HG03108 (cell line): ENCODE data around the gene SRP14.
"Not testable (repeated sequence)": the region's sequence is repeated elsewhere in the genome, so short reads cannot be mapped to it uniquely, and the experiment has no call there.

Source experiments
- ATAC-seq: cut with Tn5 transposase; IDR thresholded peaks from one replicate; pipeline ENCODE4 v1.9.1; 2021; ENCODE audit warnings: moderate library complexity; ENCODE audit not compliant: unreplicated experiment

SRP14 gene

DNA sequence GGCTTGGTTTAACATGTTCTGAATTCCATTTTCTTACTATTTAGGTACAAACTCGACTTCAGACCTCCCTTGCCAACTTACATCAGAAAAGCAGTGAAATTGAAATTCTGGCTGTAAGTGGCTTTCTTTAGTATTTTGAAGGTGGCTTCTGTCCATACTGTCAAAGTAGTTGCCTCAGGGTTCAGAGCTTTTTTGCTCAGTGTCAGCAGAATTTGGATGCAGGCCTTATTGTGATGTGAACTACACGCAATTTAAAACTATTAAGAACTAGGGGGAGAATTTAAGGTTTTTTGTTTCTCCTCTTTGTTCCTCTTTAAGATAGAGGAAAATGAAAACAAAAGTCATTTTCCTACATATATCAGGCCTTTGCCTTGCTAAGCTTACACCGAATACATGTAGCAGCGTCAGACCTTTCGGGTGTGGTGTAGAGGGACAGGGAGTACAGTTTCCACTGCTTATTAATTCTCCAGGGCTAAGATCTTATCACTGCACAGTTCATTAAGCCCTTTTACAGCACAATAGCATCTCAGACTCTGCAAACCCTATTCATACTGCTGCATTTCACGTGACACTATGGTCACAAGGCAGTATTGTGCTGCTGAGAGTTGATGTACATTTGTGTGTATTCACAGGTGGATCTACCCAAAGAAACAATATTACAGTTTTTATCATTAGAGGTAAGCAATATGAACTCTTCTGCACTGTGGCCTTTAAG, 6.7 kb downstream of the SRP14 start:
- no peak for ATAC-seq

DNA sequence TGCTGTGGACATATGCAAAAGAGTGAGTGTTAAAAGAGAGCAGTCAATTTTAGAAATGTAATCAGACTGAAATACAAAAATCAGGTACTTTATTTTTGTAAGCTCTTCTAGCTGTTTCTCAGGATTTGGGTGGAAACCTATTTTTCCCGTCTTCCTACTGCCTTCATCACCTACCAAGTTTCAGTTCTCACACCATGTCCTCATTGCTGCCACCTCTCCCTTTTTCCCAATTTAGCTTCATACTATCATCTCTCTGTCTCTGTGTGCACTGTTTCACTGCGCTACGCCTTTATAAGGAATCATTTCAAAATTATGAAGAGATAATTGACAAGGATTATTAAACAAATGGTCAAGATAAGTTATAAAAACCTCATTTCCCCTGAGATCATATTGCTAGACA, 7.7 kb downstream of the SRP14 start:
- ATAC-seq: no peak

DNA sequence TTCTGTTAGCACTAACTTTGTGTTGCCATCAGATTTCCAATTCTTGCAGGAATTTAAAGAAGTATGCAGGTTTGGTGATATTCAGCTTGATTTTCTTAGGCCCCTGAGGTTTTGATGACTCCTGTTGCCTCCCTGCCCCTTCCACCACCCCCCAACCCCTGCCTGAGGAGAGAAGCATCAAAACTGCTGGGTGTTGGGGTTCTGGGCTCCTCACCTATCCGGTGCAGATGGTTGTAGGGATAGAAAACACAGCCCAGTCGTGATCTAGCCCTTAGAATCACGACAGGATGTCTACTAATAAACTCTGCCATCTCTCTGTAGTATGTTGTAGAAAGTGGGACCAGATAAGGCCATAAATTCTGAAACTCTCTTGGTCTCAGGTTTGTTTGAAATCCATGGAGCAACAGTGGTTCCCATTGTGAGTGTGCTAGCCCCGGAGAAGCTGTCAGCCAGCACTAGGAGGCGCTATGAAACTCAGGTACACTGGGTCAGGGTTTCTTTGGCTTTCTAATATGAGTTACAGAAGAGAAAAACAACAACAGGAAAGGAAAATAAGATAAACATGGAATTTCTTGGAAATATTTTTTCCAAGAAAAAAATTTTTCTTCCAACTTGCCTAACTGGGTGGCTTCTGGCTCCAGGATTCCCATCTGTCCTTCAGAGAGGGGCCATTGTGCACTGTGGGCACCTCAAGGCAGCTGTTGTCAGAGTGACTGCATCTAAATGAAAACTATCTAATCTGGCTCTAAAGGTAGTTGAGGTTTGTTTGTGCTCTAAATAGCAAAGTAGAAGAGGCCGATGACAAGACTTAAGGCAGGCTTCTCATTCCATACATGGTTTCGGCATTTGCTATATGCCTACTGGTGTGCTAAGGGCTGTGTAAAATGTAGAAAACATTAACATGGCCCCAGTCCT, 8.7 kb downstream of the SRP14 start:
- no peak for ATAC-seq

DNA sequence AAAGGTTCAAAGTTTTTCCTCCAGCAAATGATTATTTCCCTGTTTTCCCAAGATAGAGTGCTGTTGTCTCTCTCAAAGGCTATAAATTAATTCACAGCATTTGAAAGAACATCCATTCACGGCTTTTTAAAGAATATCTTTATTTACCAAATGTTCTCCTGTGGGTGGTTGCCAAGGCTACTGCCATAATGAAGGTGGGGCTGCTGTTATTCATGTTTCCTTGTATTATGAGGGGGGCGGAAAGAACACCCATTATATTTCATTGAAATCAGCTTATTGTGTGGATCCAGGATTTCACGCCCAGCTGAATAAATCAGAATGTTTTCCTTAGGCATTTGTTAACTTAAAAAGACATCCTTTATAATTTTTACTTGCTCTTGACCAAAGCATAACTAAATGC, 10.1 kb downstream of the SRP14 start:
- no peak for ATAC-seq

DNA sequence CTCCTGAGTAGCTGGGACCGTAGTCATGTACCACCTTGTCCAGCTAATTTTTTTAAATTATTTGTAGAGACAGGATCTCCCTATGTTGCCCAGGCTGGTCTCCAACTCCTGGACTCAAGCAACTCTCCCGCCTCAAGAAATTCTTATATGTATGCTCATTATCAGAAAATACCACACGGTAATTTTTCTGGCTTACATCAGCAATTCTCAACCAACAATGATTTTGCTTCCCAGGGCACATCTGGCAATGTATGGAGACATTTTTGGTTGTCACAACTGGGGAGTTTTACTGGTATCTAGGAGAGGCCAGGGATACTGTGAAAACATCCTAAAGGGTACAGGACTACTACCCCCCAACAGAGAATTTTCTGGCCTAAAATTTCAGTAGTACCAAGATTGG, 10.8 kb downstream of the SRP14 start:
- ATAC-seq: no peak

DNA sequence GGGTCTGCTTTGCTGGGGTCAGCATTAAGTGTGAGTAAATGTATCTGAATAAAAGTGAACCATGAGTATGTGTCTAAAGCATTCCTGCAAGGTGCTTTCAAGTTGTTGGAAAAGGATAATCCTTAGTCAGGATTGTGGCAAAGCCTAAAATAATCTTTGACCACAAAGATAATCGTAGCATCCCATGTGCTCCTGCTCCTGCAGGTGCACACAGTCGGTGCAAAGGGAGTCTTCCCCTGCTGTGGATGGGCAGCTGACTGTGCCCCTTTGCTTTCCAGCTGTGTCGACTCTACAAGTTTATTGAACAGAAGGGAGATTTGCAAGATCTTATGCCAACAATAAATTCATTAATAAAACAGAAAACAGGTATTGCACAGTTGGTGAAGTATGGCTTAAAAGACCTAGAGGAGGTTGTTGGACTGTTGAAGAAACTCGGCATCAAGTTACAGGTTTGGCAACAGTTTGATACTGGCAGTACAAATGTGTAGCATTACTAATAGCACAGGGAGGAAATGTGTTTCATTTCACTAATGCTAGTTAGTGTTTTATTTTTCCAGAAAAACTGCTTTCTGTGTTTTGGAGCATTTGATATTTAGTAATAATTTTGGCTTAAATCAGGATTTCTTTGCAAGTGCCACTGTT, 22.6 kb downstream of the SRP14 start:
- ATAC-seq: no peak

DNA sequence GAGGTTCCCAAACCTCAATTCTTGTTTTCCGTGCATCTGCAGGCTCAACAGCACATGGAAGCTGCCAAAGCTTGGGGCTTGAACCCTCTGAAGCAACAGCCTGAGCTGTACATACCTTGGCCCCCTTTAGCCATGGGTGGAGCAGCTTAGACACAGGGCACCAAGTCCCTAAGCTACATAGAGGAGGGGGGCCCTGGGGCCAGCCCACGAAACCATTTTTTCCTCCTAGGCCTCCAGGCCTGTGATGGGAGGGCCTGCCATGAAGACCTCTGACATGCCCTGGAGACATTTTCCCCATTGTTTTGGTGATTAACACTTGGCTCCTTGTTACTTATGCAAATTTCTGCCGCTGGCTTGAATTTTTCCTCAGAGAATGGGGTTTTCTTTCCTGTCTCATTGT, 24.6 kb downstream of the SRP14 start:
- no peak for ATAC-seq

DNA sequence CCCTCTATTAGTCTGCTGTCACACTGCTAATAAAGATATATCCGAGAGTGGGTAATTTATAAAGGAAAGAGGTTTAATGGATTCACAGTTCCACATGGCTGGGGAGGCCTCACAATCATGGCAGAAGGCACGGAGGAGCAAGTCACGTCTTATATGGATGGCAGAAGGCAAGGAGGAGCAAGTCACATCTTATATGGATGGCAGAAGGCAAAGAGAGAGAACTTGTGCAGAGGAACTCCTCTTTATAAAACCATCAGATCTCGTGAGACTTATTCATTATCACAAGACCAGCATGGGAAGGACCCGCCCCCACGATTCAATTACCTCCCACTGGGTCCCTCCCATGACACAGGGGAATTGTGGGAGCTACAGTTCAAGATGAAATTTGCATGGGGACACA, 25.6 kb downstream of the SRP14 start:
- not testable (repeated sequence) for ATAC-seq

DNA sequence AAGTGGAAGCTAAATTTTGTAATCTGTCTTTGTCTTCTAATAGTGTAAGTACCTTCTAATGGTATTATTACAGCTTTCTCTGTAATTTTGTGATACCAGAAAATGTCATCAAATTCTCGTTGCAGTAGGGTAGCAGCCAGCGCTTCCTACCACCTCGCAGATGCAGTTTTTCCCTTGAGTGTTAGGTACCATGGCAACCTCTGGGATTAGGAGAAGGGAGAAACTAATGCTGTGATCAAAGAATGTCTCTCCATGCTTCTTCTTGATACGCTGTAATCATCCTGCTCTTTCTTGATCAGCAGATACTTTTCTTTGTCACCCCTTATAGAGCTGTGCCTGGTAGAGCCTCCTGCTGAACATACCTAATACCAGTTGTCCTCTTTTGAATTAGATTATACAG, 27.7 kb downstream of the SRP14 start:
- ATAC-seq: no peak

DNA sequence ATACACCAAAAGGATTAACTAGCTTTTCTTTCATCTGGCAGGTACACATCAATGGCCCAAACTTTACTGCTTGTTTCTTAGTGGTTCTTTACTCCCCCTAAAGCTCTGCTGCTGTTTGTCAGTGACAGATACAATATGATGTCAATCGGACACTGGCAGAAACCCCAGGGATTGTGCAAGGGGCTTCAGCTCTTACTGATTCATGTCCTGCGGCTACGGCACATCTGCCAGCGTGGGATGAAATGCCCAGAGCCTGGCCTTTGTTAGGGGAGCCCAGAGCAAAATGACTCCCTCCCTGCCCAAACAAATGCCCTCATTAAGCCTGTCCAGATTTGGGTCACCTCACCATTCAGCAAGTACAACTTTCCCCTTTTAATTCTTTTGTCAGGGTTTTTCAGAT, 28.3 kb downstream of the SRP14 start:
- no peak for ATAC-seq

DNA sequence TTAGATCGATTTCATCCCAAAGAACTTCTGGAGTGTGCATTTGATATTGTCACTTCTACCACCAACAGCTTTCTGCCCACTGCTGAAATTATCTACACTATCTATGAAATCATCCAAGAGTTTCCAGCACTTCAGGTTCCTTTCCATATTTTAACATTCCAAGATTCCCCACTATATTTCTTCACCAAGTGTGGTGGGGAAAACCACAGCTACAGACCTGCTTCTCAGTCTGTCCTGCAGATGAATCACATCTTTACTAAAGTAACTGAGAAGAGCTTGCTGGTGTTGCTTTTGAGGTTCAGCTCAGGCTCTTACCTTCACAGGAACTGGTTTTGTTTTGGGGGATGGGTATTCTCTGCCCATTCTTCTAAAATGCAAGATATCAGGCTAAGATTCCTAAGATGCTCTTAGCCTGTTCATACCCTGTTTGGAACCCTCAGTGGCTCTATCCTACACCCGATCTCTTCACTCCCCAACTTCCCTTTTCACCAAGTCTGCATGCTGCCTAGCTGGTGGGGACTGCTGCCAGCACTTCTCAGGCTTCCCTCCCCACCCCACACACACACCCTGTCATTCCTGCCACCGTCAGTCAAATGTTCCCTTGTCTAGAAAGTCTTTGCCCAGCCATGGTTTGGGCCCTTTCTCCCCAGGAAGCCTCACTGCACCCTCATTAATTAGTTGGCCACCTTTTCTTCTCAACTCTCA, 30.8 kb downstream of the SRP14 start:
- no peak for ATAC-seq

DNA sequence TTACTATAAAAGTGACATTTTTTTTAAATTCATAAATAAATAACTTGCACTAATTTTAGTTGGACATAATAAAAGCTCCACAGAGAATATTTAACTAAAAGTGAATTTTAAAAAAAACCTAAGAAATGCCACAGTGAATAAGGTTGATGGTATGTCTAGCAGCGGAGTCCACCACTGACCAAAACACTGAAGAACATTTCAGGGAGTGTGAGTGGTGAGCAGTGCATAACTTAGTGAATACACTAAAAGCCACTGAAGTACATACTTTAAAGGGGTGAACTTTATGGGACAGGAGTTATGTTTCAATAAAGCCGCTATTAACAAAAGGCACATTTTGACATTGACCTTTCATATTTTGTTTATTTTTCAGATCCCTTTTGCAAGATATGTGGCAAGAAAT, 32.3 kb downstream of the SRP14 start:
- ATAC-seq: no peak

DNA sequence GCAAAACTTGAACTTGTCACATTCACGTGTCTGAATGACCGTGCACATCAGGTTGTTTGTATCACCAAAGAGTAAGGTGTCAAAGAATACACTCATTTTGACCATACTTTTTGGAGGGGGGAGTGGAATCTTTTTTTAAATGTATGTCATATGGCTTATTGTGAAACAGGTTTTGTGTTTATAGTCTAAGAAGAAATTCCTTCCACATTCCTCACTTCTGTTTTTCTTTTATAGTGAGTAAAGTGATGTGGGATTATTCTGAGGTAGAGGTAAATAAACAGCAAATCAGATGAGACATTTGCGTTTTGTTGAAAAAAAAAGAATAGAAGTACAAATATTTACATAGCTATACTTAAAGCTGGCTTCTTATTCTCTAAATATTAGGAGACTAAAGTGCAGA, 33.0 kb downstream of the SRP14 start:
- no peak for ATAC-seq

DNA sequence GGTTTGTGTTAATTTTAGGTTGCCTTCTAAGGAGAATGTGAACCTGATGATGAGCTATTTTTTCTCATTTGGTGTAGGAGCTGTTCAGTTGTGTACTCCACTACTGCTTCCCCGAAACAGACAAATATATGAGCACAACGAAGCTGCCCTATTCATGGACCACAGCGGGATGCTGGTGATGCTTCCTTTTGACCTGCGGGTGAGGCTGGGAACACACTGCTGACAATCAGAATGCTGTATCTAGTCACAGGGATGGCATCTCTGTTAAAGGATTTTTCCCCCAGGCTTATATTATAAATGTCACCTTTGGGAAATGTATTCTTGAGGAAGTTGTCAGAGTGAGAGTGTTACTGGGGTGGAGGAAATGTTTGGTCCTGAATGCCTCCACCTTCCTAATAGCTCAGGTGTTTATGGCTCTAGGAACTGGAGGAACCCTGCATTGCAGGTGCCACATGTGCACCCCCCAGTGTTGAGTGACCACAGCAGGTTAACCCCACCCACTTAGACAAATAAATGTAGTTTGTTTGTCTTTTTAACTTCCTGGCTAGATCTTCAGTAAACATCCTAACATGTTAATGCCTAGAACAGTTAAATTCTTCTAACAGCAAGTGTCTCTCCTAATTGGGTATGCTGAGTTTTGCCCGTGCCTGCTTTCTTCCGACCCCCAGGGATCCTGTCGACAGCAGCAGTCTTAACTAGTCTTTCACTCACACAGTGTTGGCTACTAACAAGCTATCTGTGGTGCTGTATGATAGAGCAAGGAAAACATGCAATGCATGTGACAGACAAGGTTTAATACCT, 35.7 kb downstream of the SRP14 start:
- ATAC-seq: no peak

DNA sequence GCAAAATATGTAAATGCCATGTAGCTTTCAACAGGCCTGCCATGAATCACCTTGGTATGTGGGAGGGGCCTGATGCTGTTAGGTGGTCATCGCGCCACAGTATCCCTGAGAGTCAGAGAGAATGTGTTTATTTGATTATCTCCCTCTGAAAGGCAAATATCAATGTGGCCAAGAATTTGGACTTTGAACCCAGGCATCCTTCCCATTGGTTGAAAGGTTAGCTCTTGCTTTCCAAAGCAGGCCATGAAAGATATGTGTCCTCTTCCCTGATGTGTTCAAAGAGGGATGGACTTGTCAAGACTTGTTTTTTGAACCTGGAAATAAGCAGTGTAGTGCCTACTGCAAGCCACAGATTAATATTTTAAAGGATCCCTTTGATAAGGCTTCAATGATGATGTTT, 36.7 kb downstream of the SRP14 start:
- ATAC-seq: no peak

DNA sequence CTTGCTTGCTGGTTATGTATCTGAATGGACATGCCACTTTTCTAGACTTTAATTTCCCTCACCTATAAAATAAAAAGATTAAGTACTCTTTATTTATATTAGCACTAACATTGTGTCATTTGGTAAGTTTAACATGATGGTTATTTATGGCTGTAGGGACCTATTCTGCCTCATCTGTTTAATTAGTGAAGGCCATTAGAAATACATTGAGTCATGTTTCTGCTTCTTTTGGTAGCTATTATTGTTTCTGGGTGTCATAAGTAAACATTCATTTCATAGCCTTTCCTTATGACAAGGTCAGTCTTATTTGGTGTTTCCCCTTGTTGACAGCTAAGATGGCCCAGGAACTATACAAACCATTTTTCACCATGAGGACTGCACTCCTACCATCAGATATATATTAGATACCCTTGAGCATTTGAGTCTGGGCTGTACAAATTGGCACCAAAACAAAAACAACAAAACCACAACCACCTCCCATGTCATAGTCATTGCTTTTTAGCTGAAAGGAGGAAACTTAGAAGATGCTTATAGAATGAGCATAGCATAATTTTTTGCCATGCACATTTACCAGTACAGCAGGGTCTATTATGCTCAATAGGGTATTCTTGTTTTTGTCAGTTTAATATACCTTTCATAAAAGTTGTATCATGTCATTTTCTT, 39.3 kb downstream of the SRP14 start:
- no peak for ATAC-seq

DNA sequence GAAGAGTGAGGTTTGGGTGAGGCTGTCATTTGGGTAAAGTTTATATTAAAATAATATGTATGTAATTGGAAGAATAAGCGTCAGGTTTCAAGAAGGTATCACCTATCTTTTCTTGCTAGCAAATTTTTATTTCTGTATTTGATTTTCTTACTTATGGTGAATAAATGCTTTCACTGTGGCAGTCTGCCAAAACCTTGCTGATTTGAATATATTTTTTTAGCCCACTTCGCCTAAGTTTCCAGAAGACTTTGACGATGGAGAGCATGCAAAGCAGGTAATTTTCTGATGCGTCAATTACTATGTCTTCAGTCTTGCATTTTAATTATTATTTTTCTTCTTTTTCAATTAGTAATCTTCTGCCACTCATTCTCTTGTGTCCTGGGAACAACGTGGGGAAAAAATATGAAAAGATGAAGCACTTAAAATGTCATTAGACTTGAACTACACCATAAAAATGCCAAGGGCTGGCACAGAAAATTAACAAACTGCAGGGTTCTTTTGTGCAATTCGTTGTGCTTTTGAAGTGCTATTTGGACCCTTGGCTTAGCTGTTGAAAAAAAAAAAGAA, 40.4 kb downstream of the SRP14 start:
- no peak for ATAC-seq

DNA sequence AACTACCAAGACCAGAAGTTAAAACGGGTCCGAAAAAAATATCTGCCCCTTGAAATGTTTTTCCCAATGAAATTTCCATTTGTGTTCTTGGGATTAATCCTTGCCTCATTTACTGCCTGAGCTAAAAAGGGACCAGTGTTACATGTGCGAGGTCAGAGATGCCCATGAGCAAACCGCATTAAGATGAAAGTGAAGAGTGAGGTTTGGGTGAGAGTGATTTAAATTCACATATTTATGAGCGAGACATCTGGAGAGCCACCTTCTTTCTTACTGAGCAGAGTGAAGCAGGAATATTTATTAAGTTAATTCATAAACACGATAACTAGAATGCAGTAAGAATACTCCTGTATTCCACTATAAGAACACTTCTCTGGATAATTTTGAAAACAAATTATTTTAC, 41.3 kb downstream of the SRP14 start:
- ATAC-seq: no peak

DNA sequence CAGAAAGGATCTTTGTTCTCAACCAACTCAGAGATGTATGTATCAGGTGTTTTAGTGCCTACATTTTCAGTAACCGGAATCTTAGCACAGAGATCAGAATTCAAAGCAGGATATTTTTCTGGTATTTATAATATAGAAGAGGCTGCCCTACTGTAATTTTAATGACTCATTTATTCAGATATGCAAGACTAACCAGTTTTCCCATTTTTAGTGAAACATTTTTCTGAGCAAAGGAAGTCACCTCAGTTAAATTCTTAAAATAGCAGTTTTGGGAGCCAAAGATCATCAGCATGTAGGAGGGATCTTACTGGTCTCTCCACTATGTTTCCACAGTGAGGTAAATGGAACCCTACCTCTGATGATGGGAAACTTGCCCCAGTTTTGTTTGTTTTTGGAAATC, 42.0 kb downstream of the SRP14 start:
- ATAC-seq: no peak

DNA sequence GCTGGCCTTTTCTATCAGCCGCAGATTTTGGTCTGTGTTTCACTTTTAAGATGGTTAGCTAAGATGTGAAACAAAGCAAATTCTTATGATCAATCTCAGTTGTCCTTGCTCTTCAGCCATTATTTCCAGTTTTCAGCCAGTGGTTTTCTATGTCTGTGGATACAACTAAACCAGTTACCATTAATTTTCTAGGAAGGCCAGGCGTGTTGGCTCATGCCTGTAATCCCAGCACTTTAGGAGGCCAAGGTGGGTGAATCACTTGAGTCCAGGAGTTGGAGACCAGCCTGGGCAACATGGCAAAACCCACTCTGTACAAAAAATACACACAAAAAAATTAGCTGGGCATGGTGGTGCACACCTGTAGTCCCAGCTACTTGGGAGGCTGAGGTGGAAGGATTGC, 42.8 kb downstream of the SRP14 start:
- not testable (repeated sequence) for ATAC-seq
